Measurements from ENCODE around the gene CD1E. TPM values are rescaled to one million over a fixed set of nuclear protein-coding genes. Genes with fewer than 3 reads are reported as not detected.
"Not testable (repeated sequence)": the region's sequence is repeated elsewhere in the genome, so short reads cannot be mapped to it uniquely, and the experiment has no call there.

Gene CD1E
- polyA plus RNA-seq, 4 donors = 0.13 to 0.34 TPM; not detected in 2

DNA sequence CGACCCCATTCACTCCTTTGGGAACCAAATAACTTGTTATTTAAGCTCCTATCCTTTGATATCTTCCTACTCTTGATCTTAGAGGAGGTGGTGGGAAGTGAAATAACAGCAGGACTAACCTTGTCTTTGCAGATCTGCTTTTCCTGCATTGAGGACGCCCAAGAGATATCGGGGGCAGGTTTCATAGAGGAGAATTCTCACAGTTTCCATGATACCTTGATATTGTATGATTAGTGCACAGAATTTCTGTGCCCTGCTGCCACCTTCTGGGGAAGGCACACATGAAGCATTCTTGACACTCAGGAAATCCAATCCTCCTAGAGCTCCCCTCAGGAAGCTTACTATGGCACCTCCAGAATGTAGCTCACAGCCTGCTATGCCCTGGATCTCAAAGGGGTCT, 24.0 kb upstream of the CD1E start:
- DNase-seq (no peak), FAIRE-seq (no peak)
- Histone ChIP-seq H3K36me3 (ENCODE audit: control insufficient read depth in 3 of 3, insufficient read depth in 2 of 3, low read depth in 1 of 3, low read length in 3 of 3) (no peaks in the 10 kb centered on the region), H3K9me3 (ENCODE audit: control insufficient read depth in 2 of 2, insufficient read depth in 1 of 2, low read depth in 1 of 2, low read length in 1 of 2) (no peaks in the 10 kb centered on the region), H3K27ac (ENCODE audit: low read depth in 1 of 3, low read length in 2 of 3) (no peak overlapping the region), H3K4me3 (ENCODE audit: low read depth in 1 of 3, low read length in 3 of 3) (no peak overlapping the region), H3K4me1 (ENCODE audit: control insufficient read depth in 3 of 3, insufficient read depth in 2 of 3, low read depth in 1 of 3, low read length in 2 of 3) (no peaks in the 10 kb centered on the region), H3K27me3 (ENCODE audit: control insufficient read depth in 3 of 3, insufficient read depth in 3 of 3, low read length in 3 of 3) (no peaks in the 10 kb centered on the region)
- 52 to 67% (median 60%) methylated on average over 3 of the region's 3 CpGs for WGBS, 3 donors

GRCh38 chr1:158330391-158331105, 23.1 kb upstream of the CD1E start:
- DNase-seq = no peak
- 69 to 77% (median 72%) methylated on average over 11 of the region's 11 CpGs for WGBS, 3 donors
- H3K4me3 ChIP-seq (ENCODE audit: low read depth in 1 of 3, low read length in 3 of 3) = no peak overlapping the region
- H3K4me1 ChIP-seq (ENCODE audit: control insufficient read depth in 3 of 3, insufficient read depth in 2 of 3, low read depth in 1 of 3, low read length in 2 of 3) = no peaks in the 10 kb centered on the region
- no peaks in the 10 kb centered on the region for H3K27me3 ChIP-seq (ENCODE audit: control insufficient read depth in 3 of 3, insufficient read depth in 3 of 3, low read length in 3 of 3)
- no peak overlapping the region for H3K27ac ChIP-seq (ENCODE audit: low read depth in 1 of 3, low read length in 2 of 3)
- no peaks in the 10 kb centered on the region for H3K9me3 ChIP-seq (ENCODE audit: control insufficient read depth in 2 of 2, insufficient read depth in 1 of 2, low read depth in 1 of 2, low read length in 1 of 2)
- no peaks in the 10 kb centered on the region for H3K36me3 ChIP-seq (ENCODE audit: control insufficient read depth in 3 of 3, insufficient read depth in 2 of 3, low read depth in 1 of 3, low read length in 3 of 3)
- FAIRE-seq = no peak

GRCh38 chr1:158331106-158331425, 22.6 kb upstream of the CD1E start:
- FAIRE-seq (no peak), DNase-seq (no peak)
- Histone ChIP-seq H3K27me3 (ENCODE audit: control insufficient read depth in 3 of 3, insufficient read depth in 3 of 3, low read length in 3 of 3) (no peaks in the 10 kb centered on the region), H3K36me3 (ENCODE audit: control insufficient read depth in 3 of 3, insufficient read depth in 2 of 3, low read depth in 1 of 3, low read length in 3 of 3) (no peaks in the 10 kb centered on the region), H3K4me1 (ENCODE audit: control insufficient read depth in 3 of 3, insufficient read depth in 2 of 3, low read depth in 1 of 3, low read length in 2 of 3) (no peaks in the 10 kb centered on the region), H3K4me3 (ENCODE audit: low read depth in 1 of 3, low read length in 3 of 3) (no peak overlapping the region), H3K27ac (ENCODE audit: low read depth in 1 of 3, low read length in 2 of 3) (no peak overlapping the region), H3K9me3 (ENCODE audit: control insufficient read depth in 2 of 2, insufficient read depth in 1 of 2, low read depth in 1 of 2, low read length in 1 of 2) (no peaks in the 10 kb centered on the region)
- 75 to 100% (median 90%) methylated on average over 1 of the region's 1 CpG for WGBS, 3 donors

- no peak for FAIRE-seq
- Histone ChIP-seq H3K9me3 (ENCODE audit: control insufficient read depth in 2 of 2, insufficient read depth in 1 of 2, low read depth in 1 of 2, low read length in 1 of 2) (no peaks in the 10 kb centered on the region), H3K36me3 (ENCODE audit: control insufficient read depth in 3 of 3, insufficient read depth in 2 of 3, low read depth in 1 of 3, low read length in 3 of 3) (no peaks in the 10 kb centered on the region), H3K27me3 (ENCODE audit: control insufficient read depth in 3 of 3, insufficient read depth in 3 of 3, low read length in 3 of 3) (no peaks in the 10 kb centered on the region), H3K27ac (ENCODE audit: low read depth in 1 of 3, low read length in 2 of 3) (no peak within 1 kb of the TSS), H3K4me1 (ENCODE audit: control insufficient read depth in 3 of 3, insufficient read depth in 2 of 3, low read depth in 1 of 3, low read length in 2 of 3) (no peaks in the 10 kb centered on the region), H3K4me3 (ENCODE audit: low read depth in 1 of 3, low read length in 3 of 3) (no peak within 1 kb of the TSS)
- WGBS, 3 donors = 87 to 89% (median 87%) methylated on average over 2 of the region's 2 CpGs
- no peak for DNase-seq
Measured at GRCh38 chr1:158331481-158332150, 22.1 kb upstream of the CD1E start, which contains the start of gene CD1B. TSS of gene CD1B (minus strand) at chr1:158331531. CDS start at chr1:158331423, 108 bp downstream.

DNA sequence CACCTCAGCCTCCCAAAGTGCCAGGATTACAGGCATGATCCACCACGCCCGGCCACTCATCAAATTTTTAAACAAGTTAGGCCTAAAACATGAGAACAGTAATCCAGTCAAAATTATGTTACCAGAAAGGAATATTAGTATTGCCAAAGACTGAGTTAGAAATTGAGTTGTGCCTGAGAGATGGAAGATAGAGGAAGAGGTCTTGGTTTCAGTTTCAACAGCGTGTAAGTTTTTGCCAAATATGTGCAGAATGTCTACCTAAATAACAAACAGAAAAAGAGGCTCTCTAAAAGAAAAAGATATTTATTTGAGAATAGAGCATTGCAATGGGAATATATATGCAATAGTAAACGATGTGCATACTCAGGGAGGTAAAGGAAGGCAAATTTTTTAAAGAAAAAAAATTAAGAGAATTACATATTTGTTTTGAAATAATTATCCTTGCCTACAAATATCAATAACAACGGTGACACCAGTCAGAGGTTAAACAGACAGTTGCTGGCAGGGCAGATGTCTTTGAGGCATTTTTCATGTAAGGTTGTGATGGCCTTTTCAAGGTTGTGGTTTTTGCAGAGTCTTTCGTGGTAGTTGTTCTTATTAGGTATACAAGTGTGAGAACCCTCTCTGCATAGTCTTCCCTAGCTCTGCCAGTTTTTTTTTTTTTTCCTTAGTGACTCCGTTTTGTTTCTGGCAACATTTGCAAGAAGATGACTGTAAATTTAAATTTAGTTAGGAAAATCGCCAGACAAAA, 20.1 kb upstream of the CD1E start:
- H3K27me3 ChIP-seq (ENCODE audit: control insufficient read depth in 3 of 3, insufficient read depth in 3 of 3, low read length in 3 of 3) = no peaks in the 10 kb centered on the region
- H3K9me3 ChIP-seq (ENCODE audit: control insufficient read depth in 2 of 2, insufficient read depth in 1 of 2, low read depth in 1 of 2, low read length in 1 of 2) = no peaks in the 10 kb centered on the region
- H3K36me3 ChIP-seq (ENCODE audit: control insufficient read depth in 3 of 3, insufficient read depth in 2 of 3, low read depth in 1 of 3, low read length in 3 of 3) = no peaks in the 10 kb centered on the region
- DNase-seq (no peak), FAIRE-seq (no peak)
- H3K4me1 ChIP-seq (ENCODE audit: control insufficient read depth in 3 of 3, insufficient read depth in 2 of 3, low read depth in 1 of 3, low read length in 2 of 3) = no peaks in the 10 kb centered on the region
- WGBS, 3 donors = 60 to 64% (median 60%) methylated on average over 8 of the region's 8 CpGs
- no peak overlapping the region for H3K4me3 ChIP-seq (ENCODE audit: low read depth in 1 of 3, low read length in 3 of 3)
- H3K27ac ChIP-seq (ENCODE audit: low read depth in 1 of 3, low read length in 2 of 3) = no peak overlapping the region

DNA sequence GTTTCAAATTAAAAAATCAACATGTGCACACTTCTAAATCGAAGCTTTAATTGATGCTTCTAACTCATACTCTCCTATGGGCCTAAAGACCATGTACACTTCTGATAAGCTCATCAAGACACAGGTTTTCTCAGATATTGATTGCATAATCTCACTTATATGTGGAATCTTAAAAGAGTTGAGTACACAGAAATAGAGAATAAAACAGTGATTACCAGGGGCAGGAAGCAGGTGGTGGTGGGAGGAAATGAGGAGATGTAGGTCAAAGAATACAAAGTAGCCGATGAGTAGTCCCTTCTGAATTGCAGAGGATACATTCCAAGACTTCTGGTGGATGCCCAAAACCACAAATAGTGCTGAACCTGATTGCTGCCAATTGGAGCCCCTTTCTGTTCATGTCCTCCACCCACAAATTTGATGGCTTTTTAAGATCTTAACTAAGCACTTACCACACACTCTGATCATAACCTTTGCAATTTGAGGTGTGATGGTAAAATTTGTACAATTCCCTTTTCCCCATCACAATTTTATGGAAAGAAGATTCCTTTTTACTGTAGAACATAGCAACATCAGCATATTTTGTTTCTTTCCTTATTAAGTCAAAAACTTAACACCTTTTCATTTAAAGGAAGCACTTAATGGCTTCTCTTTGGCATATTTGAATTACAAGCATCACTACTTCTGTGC, 19.0 kb upstream of the CD1E start:
- FAIRE-seq = no peak

DNA sequence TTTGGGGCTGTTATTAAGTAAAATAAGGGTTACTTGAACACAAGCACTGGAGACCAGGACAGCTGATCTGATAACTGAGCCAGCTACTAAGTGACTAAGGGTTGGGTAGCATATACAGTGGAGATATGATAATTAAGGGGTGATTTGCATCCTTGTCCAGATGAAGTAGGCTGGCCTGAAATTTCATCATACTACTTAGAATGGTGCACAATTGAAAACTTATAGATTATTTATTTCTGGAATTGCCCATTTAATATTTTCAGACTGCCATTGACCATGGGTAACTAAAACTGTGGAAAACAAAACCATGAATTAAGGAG, 18.5 kb upstream of the CD1E start:
- Histone ChIP-seq H3K9me3 (ENCODE audit: control insufficient read depth in 2 of 2, insufficient read depth in 1 of 2, low read depth in 1 of 2, low read length in 1 of 2) (no peaks in the 10 kb centered on the region), H3K4me1 (ENCODE audit: control insufficient read depth in 3 of 3, insufficient read depth in 2 of 3, low read depth in 1 of 3, low read length in 2 of 3) (no peaks in the 10 kb centered on the region), H3K36me3 (ENCODE audit: control insufficient read depth in 3 of 3, insufficient read depth in 2 of 3, low read depth in 1 of 3, low read length in 3 of 3) (no peaks in the 10 kb centered on the region), H3K4me3 (ENCODE audit: low read depth in 1 of 3, low read length in 3 of 3) (no peak overlapping the region), H3K27me3 (ENCODE audit: control insufficient read depth in 3 of 3, insufficient read depth in 3 of 3, low read length in 3 of 3) (no peaks in the 10 kb centered on the region), H3K27ac (ENCODE audit: low read depth in 1 of 3, low read length in 2 of 3) (no peak overlapping the region)
- DNase-seq (no peak), FAIRE-seq (no peak)

More for the DNA sequence above, 19.0 kb upstream of the CD1E start:
- Histone ChIP-seq H3K4me3 (ENCODE audit: low read depth in 1 of 3, low read length in 3 of 3) (no peak overlapping the region), H3K9me3 (ENCODE audit: control insufficient read depth in 2 of 2, insufficient read depth in 1 of 2, low read depth in 1 of 2, low read length in 1 of 2) (no peaks in the 10 kb centered on the region), H3K27me3 (ENCODE audit: control insufficient read depth in 3 of 3, insufficient read depth in 3 of 3, low read length in 3 of 3) (no peaks in the 10 kb centered on the region), H3K27ac (ENCODE audit: low read depth in 1 of 3, low read length in 2 of 3) (no peak overlapping the region), H3K4me1 (ENCODE audit: control insufficient read depth in 3 of 3, insufficient read depth in 2 of 3, low read depth in 1 of 3, low read length in 2 of 3) (no peaks in the 10 kb centered on the region), H3K36me3 (ENCODE audit: control insufficient read depth in 3 of 3, insufficient read depth in 2 of 3, low read depth in 1 of 3, low read length in 3 of 3) (no peaks in the 10 kb centered on the region)
- 35 to 63% (median 37%) methylated on average over 2 of the region's 2 CpGs for WGBS, 3 donors
- DNase-seq = no peak

DNA sequence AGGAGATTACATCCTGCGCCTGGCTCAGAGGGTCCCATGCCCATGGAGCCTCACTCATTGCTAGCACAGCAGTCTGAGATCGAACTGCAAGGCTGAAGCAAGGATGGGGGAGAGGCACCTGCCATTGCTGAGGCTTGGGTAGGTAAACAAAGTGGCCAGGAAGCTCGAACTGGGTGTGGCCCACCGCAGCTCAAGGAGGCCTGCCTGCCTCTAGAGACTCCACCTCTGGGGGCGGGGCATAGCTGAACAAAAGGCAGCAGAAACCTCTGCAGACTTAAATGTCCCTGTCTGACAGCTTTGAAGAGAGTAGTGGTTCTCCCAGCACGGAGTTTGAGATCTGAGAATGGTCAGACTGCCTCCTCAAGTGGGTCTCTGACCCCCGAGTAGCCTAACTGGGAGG, 17.3 kb upstream of the CD1E start:
- FAIRE-seq; H3K36me3 ChIP-seq (ENCODE audit: control insufficient read depth in 3 of 3, insufficient read depth in 2 of 3, low read depth in 1 of 3, low read length in 3 of 3): not testable (repeated sequence)

More for the DNA sequence above, 17.3 kb upstream of the CD1E start:
- not testable (repeated sequence) for H3K27ac ChIP-seq (ENCODE audit: low read depth in 1 of 3, low read length in 2 of 3); DNase-seq; H3K9me3 ChIP-seq (ENCODE audit: control insufficient read depth in 2 of 2, insufficient read depth in 1 of 2, low read depth in 1 of 2, low read length in 1 of 2); H3K4me3 ChIP-seq (ENCODE audit: low read depth in 1 of 3, low read length in 3 of 3); H3K4me1 ChIP-seq (ENCODE audit: control insufficient read depth in 3 of 3, insufficient read depth in 2 of 3, low read depth in 1 of 3, low read length in 2 of 3); H3K27me3 ChIP-seq (ENCODE audit: control insufficient read depth in 3 of 3, insufficient read depth in 3 of 3, low read length in 3 of 3)
- 49 to 61% (median 51%) methylated on average over 6 to 7 of the region's 7 CpGs for WGBS, 3 donors
